Head of caudate nucleus (tissue), 42 donors: Measurements from ENCODE around the gene FAM83C.
"Not testable (repeated sequence)": the region's sequence is repeated elsewhere in the genome, so short reads cannot be mapped to it uniquely, and the experiment has no call there.

Experiments used
- DNase-seq, 42 donors: peaks; one replicate each; pipeline versions ENCODE4 v3.0.0 to v3.0.0-alpha.2; 2020 to 2021; ENCODE audit warnings: mixed read lengths in 7 of 42
- intact Hi-C: fragments of 100-400 bp; cut with DNase I; formaldehyde crosslinking; loops from one replicate; pipeline ENCODE4 v1.15.0; 2022

FAM83C gene

DNA sequence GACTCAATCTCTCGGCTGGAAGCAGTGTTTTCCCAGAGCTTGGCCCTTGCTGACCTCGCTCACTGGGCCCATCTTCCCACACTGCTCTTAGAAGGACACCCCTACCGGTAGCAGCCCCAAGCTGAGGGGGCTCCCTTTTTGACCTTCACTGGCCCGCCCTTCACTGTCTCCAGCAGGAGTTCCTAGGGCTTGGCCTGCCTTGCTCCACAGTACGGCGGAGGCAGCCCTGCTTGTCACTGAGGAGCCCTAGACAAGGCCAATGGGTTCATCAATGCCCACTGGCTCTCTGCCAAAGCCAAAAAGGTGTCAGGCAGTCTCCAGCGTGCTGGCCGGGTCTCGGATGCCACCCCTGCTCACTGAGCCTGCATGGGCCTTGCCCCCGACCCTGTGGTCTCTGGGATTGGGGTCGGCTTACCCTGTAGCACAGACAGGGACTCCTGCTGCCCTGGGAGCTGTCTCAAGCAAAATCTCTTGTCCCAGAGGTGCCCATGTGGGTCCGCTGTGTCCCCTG, 16.4 kb downstream of the FAM83C start:
- DNase-seq: no peak
- intact Hi-C loops: no loop called here

DNA sequence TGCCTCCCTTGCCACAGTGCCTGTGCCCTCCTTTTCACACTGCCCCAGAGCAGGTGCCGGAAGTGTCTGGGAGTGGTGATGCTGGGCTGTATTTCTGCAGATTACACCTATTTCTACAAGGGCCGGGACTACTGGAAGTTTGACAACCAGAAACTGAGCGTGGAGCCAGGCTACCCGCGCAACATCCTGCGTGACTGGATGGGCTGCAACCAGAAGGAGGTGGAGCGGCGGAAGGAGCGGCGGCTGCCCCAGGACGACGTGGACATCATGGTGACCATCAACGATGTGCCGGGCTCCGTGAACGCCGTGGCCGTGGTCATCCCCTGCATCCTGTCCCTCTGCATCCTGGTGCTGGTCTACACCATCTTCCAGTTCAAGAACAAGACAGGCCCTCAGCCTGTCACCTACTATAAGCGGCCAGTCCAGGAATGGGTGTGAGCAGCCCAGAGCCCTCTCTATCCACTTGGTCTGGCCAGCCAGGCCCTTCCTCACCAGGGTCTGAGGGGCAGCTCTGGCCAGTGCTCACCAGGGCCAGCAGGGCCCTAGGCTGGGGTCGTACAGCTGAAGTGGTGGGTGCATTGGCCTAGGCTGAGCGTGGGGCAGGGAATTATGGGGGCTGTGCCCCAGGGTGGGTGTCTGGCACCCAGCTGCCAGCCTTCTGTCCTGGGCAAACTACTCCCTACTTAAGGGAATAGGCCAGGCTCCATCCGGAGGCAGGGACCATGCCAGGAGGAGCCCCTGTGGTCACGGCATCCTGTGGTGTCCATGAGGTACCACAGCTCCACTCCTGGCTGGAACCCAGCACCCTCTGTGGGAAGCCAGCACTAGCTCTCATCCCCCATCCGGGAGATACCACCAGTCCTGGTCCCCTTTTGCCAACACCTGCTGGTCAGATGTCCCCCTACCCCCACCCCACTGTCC, 17.8 kb downstream of the FAM83C start:
- intact Hi-C loops: no loop called here
- DNase-seq: no peak

GRCh38 chr20:35273449-35274171, 18.6 kb downstream of the FAM83C start:
- intact Hi-C loops: no loop called here
- peak; percentile 22 to 83 (median 56) for DNase-seq

DNA sequence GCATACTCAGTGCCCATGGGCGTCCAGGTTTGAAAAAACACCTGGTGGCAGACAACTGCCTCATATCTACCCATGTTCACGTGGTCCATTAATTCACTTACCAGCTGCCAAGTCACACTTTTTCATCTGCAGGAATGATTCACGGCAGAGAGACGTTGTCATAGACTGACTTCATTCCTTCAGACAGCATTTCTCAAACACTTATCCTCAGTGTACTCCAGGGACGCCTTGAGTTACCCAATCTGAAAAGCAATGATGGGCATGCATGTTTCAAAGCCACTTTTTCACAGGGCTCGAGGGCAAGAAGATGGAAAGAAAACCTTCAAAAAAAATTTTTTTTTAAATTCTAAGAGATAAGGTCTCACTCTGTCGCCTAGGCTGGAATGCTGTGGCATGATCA, 20.3 kb downstream of the FAM83C start:
- DNase-seq: peak in 1 of 42 donors; percentile 5
- intact Hi-C loops: no loop called here

DNA sequence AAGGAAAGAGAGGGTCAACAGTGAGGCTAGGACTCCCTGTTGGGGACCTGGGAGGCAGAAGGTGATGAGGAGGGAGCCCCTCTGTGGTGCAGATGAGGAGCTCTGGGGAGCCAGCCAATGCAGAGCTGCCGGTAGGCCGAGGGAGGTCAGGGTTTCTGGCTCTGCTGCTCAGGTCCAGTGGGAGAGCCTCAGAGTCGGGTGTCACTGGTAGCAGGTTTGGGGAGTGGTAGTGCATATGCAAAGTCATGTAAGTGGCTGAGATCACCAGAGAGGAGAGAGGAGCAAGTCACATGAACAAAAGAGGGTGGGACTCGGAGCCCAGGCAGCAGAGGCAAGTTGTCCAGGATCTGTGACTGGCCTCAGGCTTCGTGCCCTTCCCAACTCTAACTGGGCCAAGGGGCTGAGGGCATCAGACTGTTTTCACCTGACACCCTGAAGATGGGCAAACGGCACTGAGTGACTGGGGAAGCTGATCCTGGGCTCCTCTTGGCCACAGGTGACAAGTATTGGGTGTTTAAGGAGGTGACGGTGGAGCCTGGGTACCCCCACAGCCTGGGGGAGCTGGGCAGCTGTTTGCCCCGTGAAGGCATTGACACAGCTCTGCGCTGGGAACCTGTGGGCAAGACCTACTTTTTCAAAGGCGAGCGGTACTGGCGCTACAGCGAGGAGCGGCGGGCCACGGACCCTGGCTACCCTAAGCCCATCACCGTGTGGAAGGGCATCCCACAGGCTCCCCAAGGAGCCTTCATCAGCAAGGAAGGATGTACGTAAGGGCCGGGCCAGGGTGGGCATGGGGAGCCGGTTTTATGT, 20.9 kb downstream of the FAM83C start:
- intact Hi-C loops: no loop called here
- no peak for DNase-seq

- no peak for DNase-seq
- intact Hi-C loops: no loop called here
Observed at GRCh38 chr20:35270021-35270902, 22.0 kb downstream of the FAM83C start.

DNA sequence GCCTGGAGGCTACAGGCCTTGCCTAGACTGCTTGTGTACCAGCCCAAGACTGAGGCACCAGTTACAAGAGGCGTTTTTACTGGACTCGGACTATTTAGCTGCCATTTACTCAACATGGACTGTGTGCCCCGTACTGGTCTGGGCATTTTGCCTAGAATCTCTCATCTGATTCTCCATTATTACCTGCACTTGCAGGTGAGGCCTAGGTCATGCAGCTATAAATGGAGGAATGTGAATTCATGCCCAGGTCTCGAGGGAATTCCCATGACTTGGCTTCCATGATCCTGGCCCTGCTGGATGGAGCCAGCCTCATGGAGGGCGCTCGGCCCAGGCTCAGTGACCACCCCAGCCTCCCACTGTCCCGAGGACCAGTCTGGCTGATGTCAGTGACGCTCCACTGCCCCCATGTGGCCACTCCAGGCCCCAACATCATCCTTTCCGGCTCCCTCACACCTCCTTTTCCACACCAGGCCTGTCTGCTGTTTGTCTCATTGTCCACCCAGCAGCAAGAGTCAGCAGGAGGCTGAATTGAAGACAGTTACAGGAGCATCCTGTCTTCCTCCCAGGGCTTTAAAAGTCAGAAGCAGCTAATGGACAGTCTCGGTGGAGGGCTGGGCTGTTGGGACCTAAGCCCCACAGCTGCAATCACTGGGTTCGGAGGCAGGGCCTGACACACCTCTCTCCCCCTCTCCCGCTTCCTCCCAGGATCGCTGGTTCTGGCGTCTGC, 23.0 kb downstream of the FAM83C start:
- peak; percentile 29 to 83 (median 66) for DNase-seq
- intact Hi-C loops: no loop called here

DNA sequence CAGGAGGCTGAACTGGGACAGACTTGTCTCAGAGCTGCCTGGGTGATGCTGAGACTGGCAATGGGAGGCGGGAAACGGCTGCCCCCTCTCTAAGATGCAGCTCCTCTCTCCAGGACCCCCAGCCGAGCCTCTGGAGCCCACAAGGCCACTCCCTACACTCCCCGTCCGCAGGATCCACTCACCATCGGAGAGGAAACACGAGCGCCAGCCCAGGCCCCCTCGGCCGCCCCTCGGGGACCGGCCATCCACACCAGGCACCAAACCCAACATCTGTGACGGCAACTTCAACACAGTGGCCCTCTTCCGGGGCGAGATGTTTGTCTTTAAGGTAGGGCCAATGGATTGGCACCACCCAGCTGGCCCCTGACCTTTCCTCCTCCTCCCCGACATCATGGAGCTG, 25.1 kb downstream of the FAM83C start:
- no peak for DNase-seq
- intact Hi-C loops: no loop called here

GRCh38 chr20:35264755-35265154, 27.5 kb downstream of the FAM83C start:
- DNase-seq: no peak
- intact Hi-C loops: no loop called here

DNA sequence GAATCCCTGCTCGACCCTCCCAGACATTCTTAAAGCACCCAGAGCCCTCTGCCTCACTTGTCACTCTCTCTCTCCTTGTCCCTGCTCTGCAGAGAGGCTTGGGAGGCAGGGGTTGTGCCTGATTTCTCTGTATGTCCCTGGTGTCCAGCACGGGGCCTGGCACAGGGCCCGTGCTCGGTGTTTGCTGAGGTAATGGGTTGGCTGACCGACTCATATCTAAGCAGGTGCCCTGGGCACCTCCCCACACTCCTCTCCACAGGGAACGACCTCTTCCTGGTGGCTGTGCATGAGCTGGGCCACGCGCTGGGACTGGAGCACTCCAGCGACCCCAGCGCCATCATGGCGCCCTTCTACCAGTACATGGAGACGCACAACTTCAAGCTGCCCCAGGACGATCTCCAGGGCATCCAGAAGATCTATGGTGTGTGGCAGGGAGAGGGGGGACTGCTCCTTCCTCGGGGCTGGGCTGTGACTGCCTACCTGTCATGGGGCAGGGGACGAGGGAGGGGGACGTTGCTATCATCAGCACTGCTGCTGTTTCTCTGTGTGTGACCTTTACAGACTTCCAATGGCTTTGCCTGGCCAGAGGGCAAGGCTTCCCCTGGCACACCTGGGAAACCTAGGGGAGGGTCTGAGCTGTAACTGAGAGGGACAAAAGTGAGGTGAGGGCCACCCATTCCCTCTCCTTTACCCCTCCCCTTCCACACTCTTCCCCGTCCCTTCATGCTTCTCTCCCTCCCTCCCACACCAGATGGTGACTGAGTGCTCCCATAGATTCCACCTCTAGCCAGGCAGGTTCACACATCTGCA, 28.5 kb downstream of the FAM83C start:
- DNase-seq: no peak
- intact Hi-C loops: no loop called here

GRCh38 chr20:35262731-35263531, 29.3 kb downstream of the FAM83C start:
- intact Hi-C loops, DNase-seq: not testable (repeated sequence)

DNA sequence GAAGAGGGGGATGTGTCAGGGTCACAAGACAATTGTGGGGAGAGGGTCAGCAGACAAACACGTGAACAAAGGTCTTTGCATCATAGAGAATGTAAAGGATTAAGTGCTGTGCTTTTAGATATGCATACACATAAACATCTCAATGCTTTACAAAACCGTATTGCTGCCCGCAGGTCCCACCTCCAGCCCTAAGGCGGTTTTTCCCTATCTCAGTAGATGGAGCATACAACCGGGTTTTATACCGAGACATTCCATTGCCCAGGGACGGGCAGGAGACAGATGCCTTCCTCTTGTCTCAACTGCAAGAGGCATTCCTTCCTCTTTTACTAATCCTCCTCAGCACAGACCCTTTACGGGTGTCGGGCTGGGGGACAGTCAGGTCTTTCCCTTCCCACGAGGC, 29.9 kb downstream of the FAM83C start:
- DNase-seq, intact Hi-C loops: not testable (repeated sequence)

DNA sequence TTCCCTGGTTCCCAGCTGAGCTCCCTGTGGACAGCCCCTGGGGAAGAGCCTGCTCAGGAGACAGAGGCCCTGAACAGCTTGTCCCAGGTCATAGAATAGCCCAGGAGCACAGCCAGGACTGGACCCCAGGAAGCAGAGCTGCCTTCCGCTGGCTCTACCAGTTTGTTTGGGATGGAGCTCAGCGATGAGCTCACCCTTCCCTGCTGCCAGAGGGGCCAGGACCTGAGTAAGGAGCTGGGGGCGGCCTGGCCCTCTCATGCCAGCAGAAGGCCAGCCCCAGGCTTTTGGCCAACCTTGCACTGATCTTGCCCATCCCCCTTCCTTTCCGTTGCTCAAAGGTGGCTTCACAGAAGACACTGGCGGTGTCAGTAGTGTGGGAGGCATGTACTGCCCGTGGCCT, 31.8 kb downstream of the FAM83C start:
- DNase-seq: no peak
- intact Hi-C loops: no loop called here

DNA sequence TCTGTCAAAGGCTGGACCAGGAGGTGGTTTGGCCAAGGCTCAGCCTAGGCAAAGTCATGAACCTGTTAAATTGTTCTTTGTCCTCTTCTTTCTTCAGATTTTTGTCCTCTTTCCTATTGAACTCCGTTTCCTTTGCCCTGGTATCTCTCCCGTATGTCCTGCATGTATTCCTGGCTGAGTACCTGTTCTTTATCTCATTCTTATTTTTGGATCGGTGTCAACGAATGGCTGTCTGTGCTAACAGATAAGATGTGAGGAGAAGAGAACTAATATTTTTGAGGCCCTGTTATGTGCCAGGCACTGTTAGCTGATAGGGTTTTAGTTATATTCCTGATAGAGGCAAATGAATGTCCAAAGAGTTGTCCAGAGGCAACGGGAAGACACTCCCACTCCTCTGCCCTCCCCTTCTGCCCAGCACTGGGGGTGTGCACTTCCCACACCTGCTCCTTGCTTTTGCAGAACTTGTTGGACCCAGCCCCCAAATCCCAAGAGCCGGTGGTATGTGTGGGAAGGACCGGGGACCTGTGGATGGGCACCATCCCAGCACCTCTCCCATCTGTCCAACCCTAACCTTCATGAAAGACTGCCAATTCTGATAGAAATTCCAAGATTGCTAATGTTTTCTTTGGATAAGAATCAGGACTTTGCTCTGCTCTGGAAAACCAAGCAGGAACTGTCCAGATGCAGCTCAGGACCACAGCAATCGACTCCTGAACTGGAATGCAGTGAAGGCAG, 34.9 kb downstream of the FAM83C start:
- intact Hi-C loops: no loop called here

DNA sequence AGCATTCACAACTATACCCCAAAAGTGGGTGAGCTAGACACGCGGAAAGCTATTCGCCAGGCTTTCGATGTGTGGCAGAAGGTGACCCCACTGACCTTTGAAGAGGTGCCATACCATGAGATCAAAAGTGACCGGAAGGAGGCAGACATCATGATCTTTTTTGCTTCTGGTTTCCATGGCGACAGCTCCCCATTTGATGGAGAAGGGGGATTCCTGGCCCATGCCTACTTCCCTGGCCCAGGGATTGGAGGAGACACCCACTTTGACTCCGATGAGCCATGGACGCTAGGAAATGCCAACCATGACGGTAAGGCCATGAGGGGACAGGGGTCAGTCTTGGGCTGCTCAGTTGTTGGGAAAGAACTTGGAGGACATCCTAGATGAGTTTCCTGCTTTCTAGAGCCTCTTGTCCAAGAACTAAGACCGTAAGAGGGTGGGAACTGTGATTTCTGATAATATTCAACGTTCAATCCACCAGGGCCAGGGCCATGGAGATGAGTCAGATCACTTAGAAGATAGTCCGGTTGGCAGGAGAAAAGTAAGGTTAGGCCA, 37.7 kb downstream of the FAM83C start:
- no peak for DNase-seq
- intact Hi-C loops: no loop called here

More for the DNA sequence above, 34.9 kb downstream of the FAM83C start:
- no peak for DNase-seq
